Measurements from ENCODE around the gene NT5DC3.

DNA sequence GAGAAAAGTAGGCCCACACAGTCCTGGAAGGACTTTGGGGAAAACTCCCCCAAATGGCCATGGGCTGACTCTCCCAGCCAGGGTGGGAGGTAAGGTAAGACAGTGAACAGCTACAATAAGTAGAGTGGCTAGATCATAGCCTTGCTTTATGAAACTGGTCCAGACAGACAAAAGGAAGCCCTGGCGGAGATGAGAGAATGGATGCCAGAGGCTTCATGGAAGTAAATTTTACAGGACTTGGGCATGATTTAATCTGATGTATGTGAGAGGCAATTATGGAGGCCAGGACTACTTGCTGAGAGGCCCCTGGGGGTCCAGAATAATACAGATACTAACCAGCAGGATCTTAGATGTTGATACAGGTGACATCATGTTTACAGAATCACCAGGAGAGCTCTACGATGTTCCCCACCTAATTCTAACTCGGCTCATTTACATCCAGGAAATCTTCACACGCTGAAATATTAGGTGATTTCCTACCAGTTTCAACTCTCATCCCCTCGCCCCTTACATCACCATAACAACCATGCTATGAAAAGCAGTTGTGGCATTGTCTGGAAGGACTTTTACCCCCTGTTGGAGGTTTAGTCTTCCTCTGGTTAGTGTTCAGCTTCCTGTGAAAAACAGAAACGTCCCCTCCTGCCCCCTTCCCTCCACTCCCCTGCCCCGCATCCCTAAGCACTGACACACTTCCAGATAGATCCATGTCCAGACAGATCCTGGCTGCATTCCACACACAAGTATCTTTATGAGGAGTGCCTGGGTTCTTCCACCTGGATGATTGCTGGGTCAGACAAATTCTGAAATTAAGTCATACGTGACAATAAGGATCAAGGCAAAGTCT is 39.5 kb upstream of the NT5DC3 start:
- no peak for TF ChIP-seq POLR2AphosphoS5 (IDR thresholded peaks at IDR 0.05; ENCODE audit: low read depth, low read length)
- no peak for TF ChIP-seq PAX5 (IDR thresholded peaks at IDR 0.05; ENCODE audit: insufficient read depth, low read length, severe bottlenecking)
- TF ChIP-seq POLR2A (IDR thresholded peaks at IDR 0.05; ENCODE audit: low read depth, low read length), result no peak
- TF ChIP-seq TAF1 (IDR thresholded peaks at IDR 0.05; ENCODE audit: low read depth, low read length), result no peak
- TF ChIP-seq POU2F2 (IDR thresholded peaks at IDR 0.05; ENCODE audit: low read depth, low read length), result no peak
- TF ChIP-seq SPI1 (IDR thresholded peaks at IDR 0.05; ENCODE audit: low read depth, low read length), result no peak
